NCI-H1417 (cell line): ENCODE measurements around the gene UTF1.
"Not testable (repeated sequence)": the region's sequence is repeated elsewhere in the genome, so short reads cannot be mapped to it uniquely, and the experiment has no call there.

Experiments
- DNase-seq, 3 experiments: peaks; one replicate each; lab custom pipeline; 2025; lab: John Stamatoyannopoulos, UW

The UTF1 gene

GRCh38 chr10:133265052-133265451 is 35.0 kb downstream of the UTF1 start:
- not testable (repeated sequence) for DNase-seq

- DNase-seq: no peak
Observed at GRCh38 chr10:133266056-133266795, 36.2 kb downstream of the UTF1 start.

GRCh38 chr10:133267293-133267692 is 37.3 kb downstream of the UTF1 start:
- no peak for DNase-seq

- no peak for DNase-seq
Observed at GRCh38 chr10:133267829-133268228, 37.8 kb downstream of the UTF1 start.

GRCh38 chr10:133268532-133268931 is 38.5 kb downstream of the UTF1 start:
- no peak for DNase-seq

GRCh38 chr10:133269367-133269766 is 39.4 kb downstream of the UTF1 start:
- no peak for DNase-seq

GRCh38 chr10:133270204-133270603 is 40.2 kb downstream of the UTF1 start:
- DNase-seq: no peak

- DNase-seq: no peak
Observed at GRCh38 chr10:133270773-133271297, 40.8 kb downstream of the UTF1 start.

GRCh38 chr10:133271521-133272300 is 41.7 kb downstream of the UTF1 start:
- DNase-seq: no peak

- DNase-seq: no peak
Observed at GRCh38 chr10:133272301-133272963, 42.4 kb downstream of the UTF1 start.

GRCh38 chr10:133272964-133273420 is 43.0 kb downstream of the UTF1 start:
- DNase-seq: no peak

GRCh38 chr10:133273534-133274143 is 43.6 kb downstream of the UTF1 start:
- DNase-seq: no peak

- DNase-seq: no peak
Observed at GRCh38 chr10:133274751-133275683, 45.0 kb downstream of the UTF1 start.

- DNase-seq: no peak
Observed at GRCh38 chr10:133275684-133276092, 45.7 kb downstream of the UTF1 start.

GRCh38 chr10:133276100-133276434 is 46.0 kb downstream of the UTF1 start:
- DNase-seq: no peak

GRCh38 chr10:133276435-133277201 is 46.6 kb downstream of the UTF1 start, which contains the start of gene ADAM8:
ADAM8 (minus strand) TSS chr10:133276868; CDS start chr10:133276817, 51 bp downstream.
- no peak for DNase-seq

GRCh38 chr10:133277277-133277992 is 47.4 kb downstream of the UTF1 start:
- no peak for DNase-seq

GRCh38 chr10:133277993-133278576 is 48.1 kb downstream of the UTF1 start:
- peak in 2 of 3 experiments; percentile 9 to 10 for DNase-seq
